PC-9 (cell line): Measurements from ENCODE around the gene CA6.
A peak's percentile ranks its signal among the peaks of the same experiment; 100 is the strongest.

ENCODE experiments used
- EZH2 ChIP-seq: fragments of 200-600 bp; sonication (generic); IDR thresholded peaks from 2 replicates; pipeline ENCODE4 v1.8.0; 2017; ENCODE audit warnings: antibody characterized with exemption, low read depth
- TF ChIP-seq, protein P1 (sequence below): fragments of 200-600 bp; sonication (generic); conservative IDR thresholded peaks from 2 replicates; pipeline ENCODE4 v1.6.1; 2017; ENCODE audit warnings: mixed run types, antibody characterized with exemption, mild to moderate bottlenecking, moderate library complexity

GRCh38 chr1:8962812-8963530, 17.3 kb downstream of the CA6 start:
- TF ChIP-seq, protein P1, sequence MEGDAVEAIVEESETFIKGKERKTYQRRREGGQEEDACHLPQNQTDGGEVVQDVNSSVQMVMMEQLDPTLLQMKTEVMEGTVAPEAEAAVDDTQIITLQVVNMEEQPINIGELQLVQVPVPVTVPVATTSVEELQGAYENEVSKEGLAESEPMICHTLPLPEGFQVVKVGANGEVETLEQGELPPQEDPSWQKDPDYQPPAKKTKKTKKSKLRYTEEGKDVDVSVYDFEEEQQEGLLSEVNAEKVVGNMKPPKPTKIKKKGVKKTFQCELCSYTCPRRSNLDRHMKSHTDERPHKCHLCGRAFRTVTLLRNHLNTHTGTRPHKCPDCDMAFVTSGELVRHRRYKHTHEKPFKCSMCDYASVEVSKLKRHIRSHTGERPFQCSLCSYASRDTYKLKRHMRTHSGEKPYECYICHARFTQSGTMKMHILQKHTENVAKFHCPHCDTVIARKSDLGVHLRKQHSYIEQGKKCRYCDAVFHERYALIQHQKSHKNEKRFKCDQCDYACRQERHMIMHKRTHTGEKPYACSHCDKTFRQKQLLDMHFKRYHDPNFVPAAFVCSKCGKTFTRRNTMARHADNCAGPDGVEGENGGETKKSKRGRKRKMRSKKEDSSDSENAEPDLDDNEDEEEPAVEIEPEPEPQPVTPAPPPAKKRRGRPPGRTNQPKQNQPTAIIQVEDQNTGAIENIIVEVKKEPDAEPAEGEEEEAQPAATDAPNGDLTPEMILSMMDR, result peak; percentile 56
- no peak for TF ChIP-seq EZH2
